ENCODE measurements around the gene MGMT.

DNA sequence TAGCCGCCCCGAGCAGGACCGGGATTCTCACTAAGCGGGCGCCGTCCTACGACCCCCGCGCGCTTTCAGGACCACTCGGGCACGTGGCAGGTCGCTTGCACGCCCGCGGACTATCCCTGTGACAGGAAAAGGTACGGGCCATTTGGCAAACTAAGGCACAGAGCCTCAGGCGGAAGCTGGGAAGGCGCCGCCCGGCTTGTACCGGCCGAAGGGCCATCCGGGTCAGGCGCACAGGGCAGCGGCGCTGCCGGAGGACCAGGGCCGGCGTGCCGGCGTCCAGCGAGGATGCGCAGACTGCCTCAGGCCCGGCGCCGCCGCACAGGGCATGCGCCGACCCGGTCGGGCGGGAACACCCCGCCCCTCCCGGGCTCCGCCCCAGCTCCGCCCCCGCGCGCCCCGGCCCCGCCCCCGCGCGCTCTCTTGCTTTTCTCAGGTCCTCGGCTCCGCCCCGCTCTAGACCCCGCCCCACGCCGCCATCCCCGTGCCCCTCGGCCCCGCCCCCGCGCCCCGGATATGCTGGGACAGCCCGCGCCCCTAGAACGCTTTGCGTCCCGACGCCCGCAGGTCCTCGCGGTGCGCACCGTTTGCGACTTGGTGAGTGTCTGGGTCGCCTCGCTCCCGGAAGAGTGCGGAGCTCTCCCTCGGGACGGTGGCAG is at the start of gene MGMT:
- TF ChIP-seq POLR2AphosphoS5 (IDR thresholded peaks at IDR 0.05) (peak; percentile 70), EP300 (IDR thresholded peaks at IDR 0.05) (no peak)
- TF ChIP-seq, protein P1, sequence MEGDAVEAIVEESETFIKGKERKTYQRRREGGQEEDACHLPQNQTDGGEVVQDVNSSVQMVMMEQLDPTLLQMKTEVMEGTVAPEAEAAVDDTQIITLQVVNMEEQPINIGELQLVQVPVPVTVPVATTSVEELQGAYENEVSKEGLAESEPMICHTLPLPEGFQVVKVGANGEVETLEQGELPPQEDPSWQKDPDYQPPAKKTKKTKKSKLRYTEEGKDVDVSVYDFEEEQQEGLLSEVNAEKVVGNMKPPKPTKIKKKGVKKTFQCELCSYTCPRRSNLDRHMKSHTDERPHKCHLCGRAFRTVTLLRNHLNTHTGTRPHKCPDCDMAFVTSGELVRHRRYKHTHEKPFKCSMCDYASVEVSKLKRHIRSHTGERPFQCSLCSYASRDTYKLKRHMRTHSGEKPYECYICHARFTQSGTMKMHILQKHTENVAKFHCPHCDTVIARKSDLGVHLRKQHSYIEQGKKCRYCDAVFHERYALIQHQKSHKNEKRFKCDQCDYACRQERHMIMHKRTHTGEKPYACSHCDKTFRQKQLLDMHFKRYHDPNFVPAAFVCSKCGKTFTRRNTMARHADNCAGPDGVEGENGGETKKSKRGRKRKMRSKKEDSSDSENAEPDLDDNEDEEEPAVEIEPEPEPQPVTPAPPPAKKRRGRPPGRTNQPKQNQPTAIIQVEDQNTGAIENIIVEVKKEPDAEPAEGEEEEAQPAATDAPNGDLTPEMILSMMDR (IDR thresholded peaks at IDR 0.05) = peak in 1 of 4 experiments; percentile 24
